Chondrocyte (in vitro differentiated cells): ENCODE data around the gene PCDHGB4. TPM values are rescaled to one million over a fixed set of nuclear protein-coding genes. Genes with fewer than 3 reads are reported as not detected.
"Not testable (repeated sequence)": the region's sequence is repeated elsewhere in the genome, so short reads cannot be mapped to it uniquely, and the experiment has no call there.

Experiments
- DNase-seq: peaks from one replicate; pipeline ENCODE4 v3.0.0; 2021; ENCODE audit warnings: mixed read lengths, low spot score
- H3K27ac Mint-ChIP-seq: one replicate; pipeline ENCODE4 v1.8.0; 2021; ENCODE audit warnings: mild to moderate bottlenecking, moderate library complexity, mixed read lengths; ENCODE audit not compliant: unreplicated experiment
- H3K27me3 Mint-ChIP-seq: 2 replicates; pipeline ENCODE4 v1.8.0; 2021; ENCODE audit warnings: low read depth, mixed read lengths
- H3K36me3 Mint-ChIP-seq: 2 replicates; pipeline ENCODE4 v1.8.0; 2021; ENCODE audit warnings: low read depth, mixed read lengths
- H3K4me1 Mint-ChIP-seq: 2 replicates; pipeline ENCODE4 v1.8.0; 2021; ENCODE audit warnings: low read depth, mild to moderate bottlenecking, mixed read lengths
- H3K4me3 Mint-ChIP-seq: one replicate; pipeline ENCODE4 v1.8.0; 2021; ENCODE audit warnings: mild to moderate bottlenecking, moderate library complexity, mixed read lengths; ENCODE audit not compliant: unreplicated experiment
- H3K9me3 Mint-ChIP-seq: 2 replicates; pipeline ENCODE4 v1.8.0; 2021; ENCODE audit warnings: low read depth, mixed read lengths
- long read RNA-seq: library from polyadenylated mRNA; stranded (forward); transcript quantifications from one replicate; pipeline ENCODE4 v2.0.0, GENCODE V29; 2021
- total RNA-seq: library from RNA; stranded (reverse); gene quantifications from 3 replicates; pipeline ENCODE4 v1.2.1, GENCODE V29; 2021
- TF ChIP-seq, protein P1 (sequence below): fragments of 200-600 bp; sonication (generic); IDR thresholded peaks from 2 replicates; pipeline ENCODE4 v1.5.0; 2021; ENCODE audit warnings: antibody characterized with exemption, mild to moderate bottlenecking, moderate library complexity

Gene PCDHGB4
- 12.6 to 14.2 TPM (median 14.2 TPM) in 3 replicates for total RNA-seq
- long read RNA-seq, full-length matches to known transcripts = 8 of 8 reads
- long read RNA-seq, partial matches to known transcripts = 0 of 8 reads
- long read RNA-seq, other reads (novel, unspliced or antisense) = 0 of 8 reads

GRCh38 chr5:141387557-141388311 is at the start of gene PCDHGB4:
PCDHGB4 (plus strand) TSS chr5:141387698; CDS start chr5:141387885, 187 bp downstream.
- TF ChIP-seq, protein P1, sequence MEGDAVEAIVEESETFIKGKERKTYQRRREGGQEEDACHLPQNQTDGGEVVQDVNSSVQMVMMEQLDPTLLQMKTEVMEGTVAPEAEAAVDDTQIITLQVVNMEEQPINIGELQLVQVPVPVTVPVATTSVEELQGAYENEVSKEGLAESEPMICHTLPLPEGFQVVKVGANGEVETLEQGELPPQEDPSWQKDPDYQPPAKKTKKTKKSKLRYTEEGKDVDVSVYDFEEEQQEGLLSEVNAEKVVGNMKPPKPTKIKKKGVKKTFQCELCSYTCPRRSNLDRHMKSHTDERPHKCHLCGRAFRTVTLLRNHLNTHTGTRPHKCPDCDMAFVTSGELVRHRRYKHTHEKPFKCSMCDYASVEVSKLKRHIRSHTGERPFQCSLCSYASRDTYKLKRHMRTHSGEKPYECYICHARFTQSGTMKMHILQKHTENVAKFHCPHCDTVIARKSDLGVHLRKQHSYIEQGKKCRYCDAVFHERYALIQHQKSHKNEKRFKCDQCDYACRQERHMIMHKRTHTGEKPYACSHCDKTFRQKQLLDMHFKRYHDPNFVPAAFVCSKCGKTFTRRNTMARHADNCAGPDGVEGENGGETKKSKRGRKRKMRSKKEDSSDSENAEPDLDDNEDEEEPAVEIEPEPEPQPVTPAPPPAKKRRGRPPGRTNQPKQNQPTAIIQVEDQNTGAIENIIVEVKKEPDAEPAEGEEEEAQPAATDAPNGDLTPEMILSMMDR = peak; percentile 66
- Mint-ChIP-seq H3K9me3 (peaks cover 46% of the 10 kb centered on the region), H3K27ac (peak within 1 kb of the TSS; percentile 27), H3K4me3 (peak within 1 kb of the TSS; percentile 68)
- H3K36me3 Mint-ChIP-seq, DNase-seq, H3K27me3 Mint-ChIP-seq, H3K4me1 Mint-ChIP-seq: not testable (repeated sequence)

DNA sequence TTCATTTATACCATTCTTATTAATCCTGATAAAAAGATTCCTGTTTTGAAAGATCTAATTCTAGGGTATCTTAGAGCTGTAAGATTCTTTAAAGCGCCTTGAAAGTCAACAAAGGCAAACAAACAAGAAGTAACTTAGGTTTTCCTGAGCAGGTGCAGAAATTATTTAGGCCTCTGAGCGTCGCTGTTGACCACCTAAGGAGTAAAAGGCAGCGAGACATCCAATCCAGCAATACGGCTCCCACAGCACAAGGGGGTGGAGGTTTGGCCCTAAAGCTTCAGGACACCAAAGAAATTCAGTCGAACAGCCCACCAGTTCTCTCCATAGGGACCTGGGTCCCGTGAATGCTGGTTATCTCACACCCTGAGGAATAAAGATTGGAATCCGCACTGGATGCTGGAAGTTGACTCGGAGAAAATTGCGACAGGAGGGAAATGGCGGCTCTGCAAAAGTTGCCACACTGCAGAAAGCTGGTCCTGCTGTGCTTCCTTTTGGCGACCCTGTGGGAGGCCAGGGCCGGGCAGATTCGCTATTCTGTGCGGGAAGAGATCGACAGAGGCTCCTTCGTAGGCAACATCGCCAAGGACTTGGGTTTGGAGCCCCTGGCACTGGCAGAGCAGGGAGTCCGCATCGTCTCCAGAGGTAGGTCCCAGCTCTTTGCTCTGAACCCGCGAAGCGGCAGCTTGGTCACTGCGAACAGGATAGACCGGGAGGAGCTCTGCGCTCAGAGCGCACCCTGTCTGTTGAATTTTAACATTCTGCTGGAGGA is 48.8 kb upstream of the PCDHGB4 start, which contains the start of gene PCDHGA2:
Gene PCDHGA2 (plus strand): TSS at position 223 of the 769 bp plus-strand sequence.
- no peak for DNase-seq
- Mint-ChIP-seq H3K4me1 (no peaks in the 10 kb centered on the region), H3K4me3 (no peak within 1 kb of the TSS), H3K36me3 (peaks cover 2% of the 10 kb centered on the region), H3K9me3 (peaks cover 58% of the 10 kb centered on the region), H3K27me3 (no peaks in the 10 kb centered on the region), H3K27ac (no peak within 1 kb of the TSS)
- TF ChIP-seq, protein P1 = peak; percentile 25

- DNase-seq, H3K4me1 Mint-ChIP-seq, H3K27ac Mint-ChIP-seq, H3K27me3 Mint-ChIP-seq, H3K36me3 Mint-ChIP-seq, H3K4me3 Mint-ChIP-seq: not testable (repeated sequence)
- H3K9me3 Mint-ChIP-seq = peaks cover 61% of the 10 kb centered on the region
These were observed 46.6 kb upstream of the PCDHGB4 start for GRCh38 chr5:141340781-141341354.

- Mint-ChIP-seq H3K9me3 (peaks cover 55% of the 10 kb centered on the region), H3K36me3 (peaks cover 2% of the 10 kb centered on the region), H3K4me1 (no peaks in the 10 kb centered on the region), H3K27ac (no peak overlapping the region), H3K4me3 (no peak overlapping the region), H3K27me3 (no peaks in the 10 kb centered on the region)
- DNase-seq = no peak
- TF ChIP-seq, protein P1 = no peak
These were observed 44.7 kb upstream of the PCDHGB4 start for GRCh38 chr5:141342773-141343172.

GRCh38 chr5:141343242-141343952 is 44.1 kb upstream of the PCDHGB4 start, which contains the start of gene PCDHGA3:
PCDHGA3 (plus strand) TSS chr5:141343829; CDS start chr5:141344034, 205 bp downstream.
- Mint-ChIP-seq H3K4me3 (no peak within 1 kb of the TSS), H3K27ac (no peak within 1 kb of the TSS), H3K9me3 (peaks cover 52% of the 10 kb centered on the region), H3K4me1 (no peaks in the 10 kb centered on the region), H3K36me3 (peaks cover 2% of the 10 kb centered on the region), H3K27me3 (no peaks in the 10 kb centered on the region)
- DNase-seq = no peak
- TF ChIP-seq, protein P1 = no peak
